SK-N-SH treated with all-trans-retinoic acid at 6 μM for 48 hours (cell line): ENCODE measurements around the gene VGF.
A peak's percentile ranks its signal among the peaks of the same experiment; 100 is the strongest.

Experiments used
- ATAC-seq: fragments of 200-7000 bp; cut with Tn5 transposase; 3 replicates; pipeline ENCODE4 v1.9.1; 2020; ENCODE audit warnings: mild to moderate bottlenecking, moderate library complexity
- ARNTL ChIP-seq: fragments of 450-650 bp; formaldehyde crosslinking; IDR thresholded peaks from 2 replicates; pipeline ENCODE4 v1.5.0; 2020; ENCODE audit warnings: low read depth, mild to moderate bottlenecking, moderate library complexity, borderline replicate concordance
- BACH2 ChIP-seq: fragments of 250-450 bp; sonication (Bioruptor Pico); IDR thresholded peaks from 2 replicates; pipeline ENCODE4 v1.9.0; 2021; ENCODE audit warnings: mild to moderate bottlenecking, borderline replicate concordance
- CSDC2 ChIP-seq: fragments of 250-450 bp; sonication (Bioruptor Pico); IDR thresholded peaks from 2 replicates; pipeline ENCODE4 v1.5.0; 2020; ENCODE audit warnings: mild to moderate bottlenecking, moderate library complexity
- ESRRG ChIP-seq: fragments of 250-450 bp; sonication (Bioruptor Pico); IDR thresholded peaks from 2 replicates; pipeline ENCODE4 v1.6.1; 2021; ENCODE audit warnings: mild to moderate bottlenecking
- GLIS3 ChIP-seq: fragments of 250-450 bp; sonication (Bioruptor Pico); IDR thresholded peaks from 2 replicates; pipeline ENCODE4 v1.5.0; 2020; ENCODE audit warnings: mild to moderate bottlenecking, moderate library complexity
- ISL1 ChIP-seq: fragments of 250-450 bp; sonication (Bioruptor Pico); IDR thresholded peaks from 2 replicates; pipeline ENCODE4 v2.1.2; 2022; ENCODE audit warnings: mild to moderate bottlenecking, moderate library complexity
- OSR1 ChIP-seq: fragments of 250-450 bp; sonication (Bioruptor Pico); IDR thresholded peaks from 2 replicates; pipeline ENCODE4 v1.8.0; 2022; ENCODE audit warnings: moderate library complexity, mild to moderate bottlenecking, inconsistent platforms
- PPARA ChIP-seq: fragments of 250-450 bp; sonication (Bioruptor Pico); IDR thresholded peaks from 2 replicates; pipeline ENCODE4 v1.5.0; 2020; ENCODE audit warnings: mild to moderate bottlenecking, borderline replicate concordance
- RARB ChIP-seq: fragments of 250-450 bp; sonication (Bioruptor Pico); IDR thresholded peaks from 2 replicates; pipeline ENCODE4 v1.8.0; 2021; ENCODE audit warnings: mild to moderate bottlenecking, moderate library complexity
- SNAI2 ChIP-seq: fragments of 250-450 bp; sonication (Bioruptor Pico); IDR thresholded peaks from 2 replicates; pipeline ENCODE4 v1.5.0; 2020; ENCODE audit warnings: mild to moderate bottlenecking, moderate library complexity
- TCF4 ChIP-seq: fragments of 250-450 bp; sonication (Bioruptor Pico); IDR thresholded peaks from 2 replicates; pipeline ENCODE4 v1.8.0; 2021; ENCODE audit warnings: mild to moderate bottlenecking, moderate library complexity, borderline replicate concordance
- TOX ChIP-seq: fragments of 250-450 bp; sonication (Bioruptor Pico); IDR thresholded peaks from 2 replicates; pipeline ENCODE4 v1.8.0; 2021; ENCODE audit warnings: mild to moderate bottlenecking, moderate library complexity, borderline replicate concordance
- TSHZ2 ChIP-seq: fragments of 250-450 bp; sonication (Bioruptor Pico); IDR thresholded peaks from 2 replicates; pipeline ENCODE4 v1.5.0; 2020; ENCODE audit warnings: mild to moderate bottlenecking, moderate library complexity
- ZC3H10 ChIP-seq: fragments of 250-450 bp; sonication (Bioruptor Pico); IDR thresholded peaks from 2 replicates; pipeline ENCODE4 v1.5.1; 2021; ENCODE audit warnings: mild to moderate bottlenecking, moderate library complexity
- ZFP30 ChIP-seq: fragments of 450-650 bp; formaldehyde crosslinking; IDR thresholded peaks from 2 replicates; pipeline ENCODE4 v1.5.0; 2022; ENCODE audit warnings: mild to moderate bottlenecking, moderate library complexity
- ZNF565 ChIP-seq: fragments of 450-650 bp; formaldehyde crosslinking; conservative IDR thresholded peaks from 2 replicates; pipeline ENCODE4 v1.5.0; 2020; ENCODE audit warnings: low read depth, mild to moderate bottlenecking, moderate library complexity
- ZNF70 ChIP-seq: fragments of 450-650 bp; formaldehyde crosslinking; IDR thresholded peaks from 2 replicates; pipeline ENCODE4 v1.5.0; 2020; ENCODE audit warnings: mild to moderate bottlenecking, moderate library complexity
- ZNF8 ChIP-seq: fragments of 450-650 bp; formaldehyde crosslinking; IDR thresholded peaks from 2 replicates; pipeline ENCODE4 v1.5.0; 2020; ENCODE audit warnings: mild to moderate bottlenecking, moderate library complexity
- TF ChIP-seq, protein P1 (sequence below): fragments of 250-450 bp; sonication (Bioruptor Pico); IDR thresholded peaks from 2 replicates; pipeline ENCODE4 v1.8.0; 2020; ENCODE audit warnings: mild to moderate bottlenecking, moderate library complexity, borderline replicate concordance
- TF ChIP-seq, protein P2 (sequence below): fragments of 250-450 bp; sonication (Bioruptor Pico); IDR thresholded peaks from 2 replicates; pipeline ENCODE4 v1.8.0; 2021; ENCODE audit warnings: low read depth, mild to moderate bottlenecking, moderate library complexity, borderline replicate concordance
- TF ChIP-seq, protein P3 (sequence below): fragments of 250-450 bp; sonication (Bioruptor Pico); IDR thresholded peaks from 2 replicates; pipeline ENCODE4 v1.5.1; 2021; ENCODE audit warnings: mild to moderate bottlenecking, moderate library complexity

The VGF gene

GRCh38 chr7:101185258-101185839 is 20.0 kb upstream of the VGF start:
- TF ChIP-seq PPARA (CRISPR knock-in tag) (no peak), ISL1 (CRISPR knock-in tag) (peak; percentile 72; the same call in 1 of the 2 replicates)
- ATAC-seq, result peak; percentile 28

GRCh38 chr7:101180130-101180755 is 14.9 kb upstream of the VGF start, which contains the start of gene NAT16:
Gene NAT16, minus strand, starts transcription at chr7:101180293. Its CDS starts 5,486 bp downstream, at chr7:101174807.
- 0 out of 2 replicates have a peak, but pooled peaks have one; percentile 43 for TF ChIP-seq TSHZ2
- no peak for TF ChIP-seq RARB (CRISPR knock-in tag)
- TF ChIP-seq, all 23 proteins: peak for 1
- peak; percentile 7; the same call in 1 of the 3 replicates for ATAC-seq

DNA sequence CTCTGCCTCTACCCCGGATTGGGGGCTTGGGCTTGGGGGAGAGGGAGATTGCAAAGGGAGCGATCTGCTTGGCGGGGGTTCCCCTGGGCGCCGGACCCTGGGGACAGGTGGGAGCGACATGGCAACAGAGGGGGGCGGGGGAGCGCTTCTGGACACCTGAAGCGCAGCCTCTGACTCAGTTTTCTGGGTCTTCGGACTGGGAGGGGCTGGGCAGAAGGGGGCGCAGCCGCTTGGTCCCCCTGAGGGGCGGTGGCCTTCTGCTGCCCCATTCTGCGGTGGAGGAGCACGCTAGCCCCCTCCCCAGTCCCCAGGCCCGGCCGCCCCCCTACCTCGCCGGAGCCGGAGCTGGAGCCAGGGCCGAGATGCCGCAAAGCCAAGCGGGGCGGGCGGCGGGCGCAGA is 14.3 kb upstream of the VGF start:
- no peak for ATAC-seq
- TF ChIP-seq SNAI2 (CRISPR knock-in tag) (no peak), ESRRG (no peak), PPARA (CRISPR knock-in tag) (no peak), ZNF565 (no peak), ISL1 (CRISPR knock-in tag) (no peak), OSR1 (CRISPR knock-in tag) (no peak), ZNF70 (CRISPR knock-in tag) (no peak), ARNTL (CRISPR knock-in tag) (no peak), RARB (CRISPR knock-in tag) (no peak), GLIS3 (CRISPR knock-in tag) (no peak), BACH2 (no peak), CSDC2 (CRISPR knock-in tag) (no peak)
- TF ChIP-seq, protein P1, sequence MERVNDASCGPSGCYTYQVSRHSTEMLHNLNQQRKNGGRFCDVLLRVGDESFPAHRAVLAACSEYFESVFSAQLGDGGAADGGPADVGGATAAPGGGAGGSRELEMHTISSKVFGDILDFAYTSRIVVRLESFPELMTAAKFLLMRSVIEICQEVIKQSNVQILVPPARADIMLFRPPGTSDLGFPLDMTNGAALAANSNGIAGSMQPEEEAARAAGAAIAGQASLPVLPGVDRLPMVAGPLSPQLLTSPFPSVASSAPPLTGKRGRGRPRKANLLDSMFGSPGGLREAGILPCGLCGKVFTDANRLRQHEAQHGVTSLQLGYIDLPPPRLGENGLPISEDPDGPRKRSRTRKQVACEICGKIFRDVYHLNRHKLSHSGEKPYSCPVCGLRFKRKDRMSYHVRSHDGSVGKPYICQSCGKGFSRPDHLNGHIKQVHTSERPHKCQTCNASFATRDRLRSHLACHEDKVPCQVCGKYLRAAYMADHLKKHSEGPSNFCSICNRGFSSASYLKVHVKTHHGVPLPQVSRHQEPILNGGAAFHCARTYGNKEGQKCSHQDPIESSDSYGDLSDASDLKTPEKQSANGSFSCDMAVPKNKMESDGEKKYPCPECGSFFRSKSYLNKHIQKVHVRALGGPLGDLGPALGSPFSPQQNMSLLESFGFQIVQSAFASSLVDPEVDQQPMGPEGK (CRISPR knock-in tag), result no peak
- TF ChIP-seq, protein P2, sequence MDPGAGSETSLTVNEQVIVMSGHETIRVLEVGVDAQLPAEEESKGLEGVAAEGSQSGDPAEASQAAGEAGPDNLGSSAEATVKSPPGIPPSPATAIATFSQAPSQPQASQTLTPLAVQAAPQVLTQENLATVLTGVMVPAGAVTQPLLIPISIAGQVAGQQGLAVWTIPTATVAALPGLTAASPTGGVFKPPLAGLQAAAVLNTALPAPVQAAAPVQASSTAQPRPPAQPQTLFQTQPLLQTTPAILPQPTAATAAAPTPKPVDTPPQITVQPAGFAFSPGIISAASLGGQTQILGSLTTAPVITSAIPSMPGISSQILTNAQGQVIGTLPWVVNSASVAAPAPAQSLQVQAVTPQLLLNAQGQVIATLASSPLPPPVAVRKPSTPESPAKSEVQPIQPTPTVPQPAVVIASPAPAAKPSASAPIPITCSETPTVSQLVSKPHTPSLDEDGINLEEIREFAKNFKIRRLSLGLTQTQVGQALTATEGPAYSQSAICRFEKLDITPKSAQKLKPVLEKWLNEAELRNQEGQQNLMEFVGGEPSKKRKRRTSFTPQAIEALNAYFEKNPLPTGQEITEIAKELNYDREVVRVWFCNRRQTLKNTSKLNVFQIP (CRISPR knock-in tag), result no peak

GRCh38 chr7:101179117-101179516 is 13.7 kb upstream of the VGF start:
- TF ChIP-seq ZNF8 (CRISPR knock-in tag), result no peak
- TF ChIP-seq TCF4 (CRISPR knock-in tag), result no peak
- TF ChIP-seq, protein P1 (CRISPR knock-in tag), result no peak
- TF ChIP-seq ISL1 (CRISPR knock-in tag), result no peak
- TF ChIP-seq, protein P3, sequence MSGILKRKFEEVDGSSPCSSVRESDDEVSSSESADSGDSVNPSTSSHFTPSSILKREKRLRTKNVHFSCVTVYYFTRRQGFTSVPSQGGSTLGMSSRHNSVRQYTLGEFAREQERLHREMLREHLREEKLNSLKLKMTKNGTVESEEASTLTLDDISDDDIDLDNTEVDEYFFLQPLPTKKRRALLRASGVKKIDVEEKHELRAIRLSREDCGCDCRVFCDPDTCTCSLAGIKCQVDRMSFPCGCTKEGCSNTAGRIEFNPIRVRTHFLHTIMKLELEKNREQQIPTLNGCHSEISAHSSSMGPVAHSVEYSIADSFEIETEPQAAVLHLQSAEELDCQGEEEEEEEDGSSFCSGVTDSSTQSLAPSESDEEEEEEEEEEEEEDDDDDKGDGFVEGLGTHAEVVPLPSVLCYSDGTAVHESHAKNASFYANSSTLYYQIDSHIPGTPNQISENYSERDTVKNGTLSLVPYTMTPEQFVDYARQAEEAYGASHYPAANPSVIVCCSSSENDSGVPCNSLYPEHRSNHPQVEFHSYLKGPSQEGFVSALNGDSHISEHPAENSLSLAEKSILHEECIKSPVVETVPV (CRISPR knock-in tag), result no peak
- no peak for TF ChIP-seq SNAI2 (CRISPR knock-in tag)
- TF ChIP-seq ZFP30 (CRISPR knock-in tag), result no peak
- TF ChIP-seq BACH2, result no peak
- TF ChIP-seq ZNF70 (CRISPR knock-in tag), result no peak
- no peak for TF ChIP-seq PPARA (CRISPR knock-in tag)
- no peak for TF ChIP-seq RARB (CRISPR knock-in tag)
- no peak for TF ChIP-seq CSDC2 (CRISPR knock-in tag)
- TF ChIP-seq ARNTL (CRISPR knock-in tag), result no peak
- TF ChIP-seq ZC3H10 (CRISPR knock-in tag), result no peak
- no peak for TF ChIP-seq TOX
- no peak for TF ChIP-seq GLIS3 (CRISPR knock-in tag)
- 0 out of 3 replicates have a peak, but pooled peaks have one; percentile 6 for ATAC-seq
